Measurements from ENCODE around the gene ZNF526. TPM values are rescaled to one million over a fixed set of nuclear protein-coding genes. Genes with fewer than 3 reads are reported as not detected.

ZNF526 gene
- total RNA-seq, 6 experiments from 2014 or later, result 1.9 to 3.9 (median 3.4) TPM

GRCh38 chr19:42275517-42275916 is 55.4 kb downstream of the ZNF526 start:
- intact Hi-C loops (cut with DNase I), result no loop called here
- 90% methylated on average over 1 of the region's 3 CpGs for WGBS (ENCODE audit: insufficient coverage, low coverage, low lambda C conversion rate, missing lambda C conversion rate)
- H3K27me3 ChIP-seq, result no peaks in the 10 kb centered on the region
- H3K9me3 ChIP-seq, result no peaks in the 10 kb centered on the region
- H3K27ac ChIP-seq, result no peak overlapping the region
- ATAC-seq (no peak), DNase-seq (no peak)
- H3K4me3 ChIP-seq, result no peak overlapping the region
- H3K36me3 ChIP-seq, result peaks cover 0 to 25% (median 8%) of the 10 kb centered on the region in 4 donors
- TF ChIP-seq CTCF (IDR thresholded peaks at IDR 0.05) (no peak), POLR2A (IDR thresholded peaks at IDR 0.05) (no peak)
- peaks cover 0 to 37% (median 15%) of the 10 kb centered on the region in 4 donors for H3K4me1 ChIP-seq

DNA sequence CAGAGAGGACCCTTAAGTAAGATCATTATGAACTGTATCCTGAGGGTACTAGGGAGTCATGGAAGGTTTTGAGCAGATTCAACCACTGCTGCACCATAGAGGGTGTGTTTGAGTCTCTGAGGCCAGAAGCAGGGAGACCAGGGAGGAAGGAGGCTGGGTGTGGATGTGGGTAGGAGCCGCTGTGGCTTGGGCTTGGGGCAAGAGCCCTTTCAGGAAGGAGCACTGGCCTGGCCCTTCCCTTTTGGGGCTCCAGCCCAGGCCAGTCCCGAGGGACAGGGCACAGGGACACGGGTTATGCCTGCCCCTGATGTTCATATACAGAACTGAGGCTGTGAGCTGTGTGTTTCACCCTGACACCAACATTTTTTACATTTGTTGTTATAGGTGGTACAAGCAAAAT is 56.2 kb downstream of the ZNF526 start:
- H3K4me1 ChIP-seq, result peaks cover 0 to 35% (median 17%) of the 10 kb centered on the region in 4 donors

GRCh38 chr19:42276821-42277220 is 56.7 kb downstream of the ZNF526 start:
- no peaks in the 10 kb centered on the region for H3K9me3 ChIP-seq
- no peak overlapping the region for H3K4me3 ChIP-seq
- no peak overlapping the region for H3K27ac ChIP-seq
- no peak for ATAC-seq
- 71% methylated on average over 1 of the region's 4 CpGs for WGBS (ENCODE audit: insufficient coverage, low coverage, low lambda C conversion rate, missing lambda C conversion rate)
- intact Hi-C loops (cut with DNase I), result no loop called here
- peaks cover 0 to 25% (median 8%) of the 10 kb centered on the region in 4 donors for H3K36me3 ChIP-seq
- no peaks in the 10 kb centered on the region for H3K27me3 ChIP-seq
- no peak for DNase-seq
- H3K4me1 ChIP-seq, result peaks cover 0 to 37% (median 19%) of the 10 kb centered on the region in 4 donors
- TF ChIP-seq CTCF (IDR thresholded peaks at IDR 0.05), result no peak
- TF ChIP-seq POLR2A (IDR thresholded peaks at IDR 0.05), result no peak

More for the DNA sequence above, 56.2 kb downstream of the ZNF526 start:
- 50% methylated on average over 1 of the region's 3 CpGs for WGBS (ENCODE audit: insufficient coverage, low coverage, low lambda C conversion rate, missing lambda C conversion rate)
- no peak for DNase-seq
- no peaks in the 10 kb centered on the region for H3K9me3 ChIP-seq
- ATAC-seq, result no peak
- H3K27ac ChIP-seq, result no peak overlapping the region
- TF ChIP-seq POLR2A (IDR thresholded peaks at IDR 0.05) (no peak), CTCF (IDR thresholded peaks at IDR 0.05) (no peak)
- intact Hi-C loops (cut with DNase I), result no loop called here
- H3K27me3 ChIP-seq, result no peaks in the 10 kb centered on the region
- peaks cover 0 to 25% (median 8%) of the 10 kb centered on the region in 4 donors for H3K36me3 ChIP-seq
- no peak overlapping the region for H3K4me3 ChIP-seq

Other genes with a start within 250 kb of the ZNF526 start
- under 1 TPM in 2 of 6 experiments, not detected in 4; 0.07 TPM for gene ATP1A3, start 226.1 kb upstream of the ZNF526 start, total RNA-seq
- gene GRIK5, start 150.1 kb upstream of the ZNF526 start, total RNA-seq, result under 1 TPM in 4 of 6 experiments, not detected in 2; 0.15 to 0.42 (median 0.17) TPM
- gene ZNF574, start 144.1 kb upstream of the ZNF526 start, total RNA-seq, result 1 to 10 TPM; 4.3 to 5.8 (median 4.7) TPM
- 1 to 10 TPM in 3 of 6 experiments, under 1 TPM in 3; 0.18 to 3.0 (median 1.00) TPM for gene POU2F2, start 87.9 kb upstream of the ZNF526 start, total RNA-seq
- 10 to 100 TPM in 5 of 6 experiments, 1 to 10 TPM in 1; 8.1 to 18.0 (median 15.0) TPM for gene DEDD2, start 2.6 kb upstream of the ZNF526 start, total RNA-seq
- 10 to 100 TPM; 12.3 to 14.8 (median 13.5) TPM for gene GSK3A, start 22.3 kb downstream of the ZNF526 start, total RNA-seq
- 10 to 100 TPM; 15.4 to 35.7 (median 30.5) TPM for gene ERF, start 34.8 kb downstream of the ZNF526 start, total RNA-seq
- gene CIC, start 48.9 kb downstream of the ZNF526 start, total RNA-seq, result 10 to 100 TPM; 19.9 to 53.6 (median 35.2) TPM
- under 1 TPM; 0.18 to 0.74 (median 0.21) TPM for gene PRR19, start 81.8 kb downstream of the ZNF526 start, total RNA-seq
- gene PAFAH1B3, start 82.3 kb downstream of the ZNF526 start, total RNA-seq, result 10 to 100 TPM in 1 of 6 experiments, 1 to 10 TPM in 5; 1.6 to 10.6 (median 5.0) TPM
- gene TMEM145, start 93.0 kb downstream of the ZNF526 start, total RNA-seq, result under 1 TPM in 3 of 6 experiments, not detected in 3; 0.10 to 0.16 (median 0.12) TPM
- 10 to 100 TPM in 1 of 6 experiments, 1 to 10 TPM in 5; 5.5 to 11.0 (median 8.7) TPM for gene MEGF8, start 105.3 kb downstream of the ZNF526 start, total RNA-seq
- not detected for gene CNFN, start 170.0 kb downstream of the ZNF526 start, total RNA-seq
- gene LIPE, start 207.1 kb downstream of the ZNF526 start, total RNA-seq, result 1 to 10 TPM in 5 of 6 experiments, under 1 TPM in 1; 0.87 to 2.5 (median 1.8) TPM
- under 1 TPM in 1 of 6 experiments, not detected in 5; 0.29 TPM for gene CXCL17, start 222.6 kb downstream of the ZNF526 start, total RNA-seq